ENCODE data around the gene NDUFC2. TPM values are rescaled to one million over a fixed set of nuclear protein-coding genes. Genes with fewer than 3 reads are reported as not detected.

Gene NDUFC2
- total and polyA plus RNA-seq, 2 of the 13 experiments (the other 11 are each of a cell fraction or from before 2014, with no cell fraction given) = 256 to 363 TPM

DNA sequence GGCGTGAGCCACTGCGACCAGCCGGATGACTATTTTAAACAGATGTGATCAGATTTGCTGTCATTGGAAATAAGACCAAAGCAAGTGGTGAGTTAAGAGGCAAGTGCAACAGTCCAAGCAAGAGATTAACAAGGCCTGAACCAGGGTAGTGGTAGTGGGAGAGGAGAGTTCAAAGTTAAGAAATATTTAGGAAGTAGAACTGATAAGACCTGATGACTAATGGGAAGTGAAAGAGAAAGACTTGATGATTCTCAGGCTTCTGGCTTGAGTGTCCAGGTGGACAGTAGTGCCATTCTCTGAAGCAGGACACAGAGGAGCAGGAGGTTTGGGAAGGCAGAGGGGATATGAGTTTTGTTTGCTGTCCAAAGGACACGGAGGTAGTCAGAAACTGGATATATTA lies 7.2 kb downstream of the NDUFC2 start (continued):
- TF ChIP-seq MEIS1 (CRISPR knock-in tag; IDR thresholded peaks at IDR 0.05; ENCODE audit: borderline replicate concordance) = no peak
- TF ChIP-seq ZNF891 (CRISPR knock-in tag; IDR thresholded peaks at IDR 0.05) = no peak
- TF ChIP-seq, protein P1, sequence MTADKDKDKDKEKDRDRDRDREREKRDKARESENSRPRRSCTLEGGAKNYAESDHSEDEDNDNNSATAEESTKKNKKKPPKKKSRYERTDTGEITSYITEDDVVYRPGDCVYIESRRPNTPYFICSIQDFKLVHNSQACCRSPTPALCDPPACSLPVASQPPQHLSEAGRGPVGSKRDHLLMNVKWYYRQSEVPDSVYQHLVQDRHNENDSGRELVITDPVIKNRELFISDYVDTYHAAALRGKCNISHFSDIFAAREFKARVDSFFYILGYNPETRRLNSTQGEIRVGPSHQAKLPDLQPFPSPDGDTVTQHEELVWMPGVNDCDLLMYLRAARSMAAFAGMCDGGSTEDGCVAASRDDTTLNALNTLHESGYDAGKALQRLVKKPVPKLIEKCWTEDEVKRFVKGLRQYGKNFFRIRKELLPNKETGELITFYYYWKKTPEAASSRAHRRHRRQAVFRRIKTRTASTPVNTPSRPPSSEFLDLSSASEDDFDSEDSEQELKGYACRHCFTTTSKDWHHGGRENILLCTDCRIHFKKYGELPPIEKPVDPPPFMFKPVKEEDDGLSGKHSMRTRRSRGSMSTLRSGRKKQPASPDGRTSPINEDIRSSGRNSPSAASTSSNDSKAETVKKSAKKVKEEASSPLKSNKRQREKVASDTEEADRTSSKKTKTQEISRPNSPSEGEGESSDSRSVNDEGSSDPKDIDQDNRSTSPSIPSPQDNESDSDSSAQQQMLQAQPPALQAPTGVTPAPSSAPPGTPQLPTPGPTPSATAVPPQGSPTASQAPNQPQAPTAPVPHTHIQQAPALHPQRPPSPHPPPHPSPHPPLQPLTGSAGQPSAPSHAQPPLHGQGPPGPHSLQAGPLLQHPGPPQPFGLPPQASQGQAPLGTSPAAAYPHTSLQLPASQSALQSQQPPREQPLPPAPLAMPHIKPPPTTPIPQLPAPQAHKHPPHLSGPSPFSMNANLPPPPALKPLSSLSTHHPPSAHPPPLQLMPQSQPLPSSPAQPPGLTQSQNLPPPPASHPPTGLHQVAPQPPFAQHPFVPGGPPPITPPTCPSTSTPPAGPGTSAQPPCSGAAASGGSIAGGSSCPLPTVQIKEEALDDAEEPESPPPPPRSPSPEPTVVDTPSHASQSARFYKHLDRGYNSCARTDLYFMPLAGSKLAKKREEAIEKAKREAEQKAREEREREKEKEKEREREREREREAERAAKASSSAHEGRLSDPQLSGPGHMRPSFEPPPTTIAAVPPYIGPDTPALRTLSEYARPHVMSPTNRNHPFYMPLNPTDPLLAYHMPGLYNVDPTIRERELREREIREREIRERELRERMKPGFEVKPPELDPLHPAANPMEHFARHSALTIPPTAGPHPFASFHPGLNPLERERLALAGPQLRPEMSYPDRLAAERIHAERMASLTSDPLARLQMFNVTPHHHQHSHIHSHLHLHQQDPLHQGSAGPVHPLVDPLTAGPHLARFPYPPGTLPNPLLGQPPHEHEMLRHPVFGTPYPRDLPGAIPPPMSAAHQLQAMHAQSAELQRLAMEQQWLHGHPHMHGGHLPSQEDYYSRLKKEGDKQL (CRISPR knock-in tag; IDR thresholded peaks at IDR 0.05; ENCODE audit: low read depth) = no peak
- no peak for TF ChIP-seq ZNF20 (CRISPR knock-in tag; IDR thresholded peaks at IDR 0.05)
- TF ChIP-seq, protein P2, sequence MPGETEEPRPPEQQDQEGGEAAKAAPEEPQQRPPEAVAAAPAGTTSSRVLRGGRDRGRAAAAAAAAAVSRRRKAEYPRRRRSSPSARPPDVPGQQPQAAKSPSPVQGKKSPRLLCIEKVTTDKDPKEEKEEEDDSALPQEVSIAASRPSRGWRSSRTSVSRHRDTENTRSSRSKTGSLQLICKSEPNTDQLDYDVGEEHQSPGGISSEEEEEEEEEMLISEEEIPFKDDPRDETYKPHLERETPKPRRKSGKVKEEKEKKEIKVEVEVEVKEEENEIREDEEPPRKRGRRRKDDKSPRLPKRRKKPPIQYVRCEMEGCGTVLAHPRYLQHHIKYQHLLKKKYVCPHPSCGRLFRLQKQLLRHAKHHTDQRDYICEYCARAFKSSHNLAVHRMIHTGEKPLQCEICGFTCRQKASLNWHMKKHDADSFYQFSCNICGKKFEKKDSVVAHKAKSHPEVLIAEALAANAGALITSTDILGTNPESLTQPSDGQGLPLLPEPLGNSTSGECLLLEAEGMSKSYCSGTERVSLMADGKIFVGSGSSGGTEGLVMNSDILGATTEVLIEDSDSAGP (CRISPR knock-in tag; IDR thresholded peaks at IDR 0.05; ENCODE audit: borderline replicate concordance) = no peak
- TF ChIP-seq ZNF263 (CRISPR knock-in tag; IDR thresholded peaks at IDR 0.05) = no peak
- TF ChIP-seq SAP130 (CRISPR knock-in tag; IDR thresholded peaks at IDR 0.05; ENCODE audit: low read depth) = peak; percentile 32; the same call in 1 of the 2 replicates
- no peak for TF ChIP-seq GTF2F1 (IDR thresholded peaks at IDR 0.05; ENCODE audit: low read length)
- TF ChIP-seq RARG (CRISPR knock-in tag; IDR thresholded peaks at IDR 0.05; ENCODE audit: low read depth) = no peak
- TF ChIP-seq MIXL1 (CRISPR knock-in tag; IDR thresholded peaks at IDR 0.05) = 0 out of 2 replicates have a peak, but pooled peaks have one; percentile 16
- TF ChIP-seq ZNF878 (CRISPR knock-in tag; IDR thresholded peaks at IDR 0.05) = no peak
- TF ChIP-seq ARID2 (CRISPR knock-in tag; IDR thresholded peaks at IDR 0.05; ENCODE audit: borderline replicate concordance) = no peak
- no peak for TF ChIP-seq HOXA7 (CRISPR knock-in tag; IDR thresholded peaks at IDR 0.05)
- 0 out of 2 replicates have a peak, but pooled peaks have one; percentile 39 for TF ChIP-seq DPF2 (CRISPR knock-in tag; IDR thresholded peaks at IDR 0.05; ENCODE audit: borderline replicate concordance, low read depth)
- no peak for TF ChIP-seq SETDB1 (CRISPR knock-in tag; IDR thresholded peaks at IDR 0.05; ENCODE audit: borderline replicate concordance)
- TF ChIP-seq KAT7 (CRISPR knock-in tag; IDR thresholded peaks at IDR 0.05; ENCODE audit: borderline replicate concordance) = no peak
- peak; percentile 41; the same call in 1 of the 2 replicates for TF ChIP-seq ZFY (CRISPR knock-in tag; IDR thresholded peaks at IDR 0.05)
- no peak for TF ChIP-seq NFE2L1 (CRISPR knock-in tag; IDR thresholded peaks at IDR 0.05; ENCODE audit: borderline replicate concordance)
- no peak for TF ChIP-seq MED8 (CRISPR knock-in tag; IDR thresholded peaks at IDR 0.05; ENCODE audit: insufficient replicate concordance)
- TF ChIP-seq, protein P3, sequence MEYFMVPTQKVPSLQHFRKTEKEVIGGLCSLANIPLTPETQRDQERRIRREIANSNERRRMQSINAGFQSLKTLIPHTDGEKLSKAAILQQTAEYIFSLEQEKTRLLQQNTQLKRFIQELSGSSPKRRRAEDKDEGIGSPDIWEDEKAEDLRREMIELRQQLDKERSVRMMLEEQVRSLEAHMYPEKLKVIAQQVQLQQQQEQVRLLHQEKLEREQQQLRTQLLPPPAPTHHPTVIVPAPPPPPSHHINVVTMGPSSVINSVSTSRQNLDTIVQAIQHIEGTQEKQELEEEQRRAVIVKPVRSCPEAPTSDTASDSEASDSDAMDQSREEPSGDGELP (IDR thresholded peaks at IDR 0.05; ENCODE audit: borderline replicate concordance, low read depth) = no peak
